Panc1 (cell line): ENCODE data around the gene CRHBP. TPM values are rescaled to one million over a fixed set of nuclear protein-coding genes. Genes with fewer than 3 reads are reported as not detected.

ENCODE experiments used
- ATAC-seq: fragments of 200-7000 bp; cut with Tn5 transposase; 2 replicates; pipeline ENCODE4 v1.9.1; 2020; ENCODE audit warnings: mild to moderate bottlenecking, moderate library complexity
- BruUV-seq: library from RNA; stranded (reverse); fragments of 400-500 nt; replicated peaks from 2 replicates; lab custom pipeline; 2021; lab: Mats Ljungman, UMichigan
- CTCF ChIA-PET: fragments of 300-600 bp; sonication (Branson Sonifier 250); formaldehyde crosslinking; loops from one replicate; lab custom pipeline; 2022; ENCODE audit warnings: antibody characterized with exemption; lab: Charles Lee
- POLR2A ChIA-PET: fragments of 300-600 bp; sonication (Branson Sonifier 250); formaldehyde crosslinking; loops from one replicate; lab custom pipeline; 2022; ENCODE audit warnings: antibody characterized with exemption; lab: Charles Lee
- DNase-seq: peaks from one replicate; pipeline ENCODE4 v3.0.0-alpha.2; 2010; ENCODE audit warnings: low read depth, low spot score
- H3K27ac ChIP-seq: 2 replicates; pipeline ENCODE4 v1.5.1; 2011; ENCODE audit warnings: mild to moderate bottlenecking, low read length, inconsistent platforms
- H3K27me3 ChIP-seq: fragments of 200-500 bp; sonication (Bioruptor generic); 2 replicates; pipeline ENCODE4 v1.6.0; 2014; ENCODE audit warnings: low read length, inconsistent platforms; ENCODE audit not compliant: control insufficient read depth, insufficient read depth
- H3K36me3 ChIP-seq: fragments of 200-500 bp; sonication (Bioruptor generic); 2 replicates; pipeline ENCODE4 v1.5.1; 2014; ENCODE audit warnings: inconsistent platforms, mild to moderate bottlenecking, low read length, moderate library complexity; ENCODE audit not compliant: control insufficient read depth, insufficient read depth
- H3K4me1 ChIP-seq: 2 replicates; pipeline ENCODE4 v1.5.1; 2011; ENCODE audit warnings: inconsistent platforms, mild to moderate bottlenecking, low read length, moderate library complexity; ENCODE audit not compliant: control insufficient read depth, insufficient read depth
- H3K4me3 ChIP-seq, 2 experiments: 2 replicates each; pipeline ENCODE4 v1.5.1; 2011 to 2012; ENCODE audit warnings: low read depth in 2 of 2, low read length in 2 of 2, mild to moderate bottlenecking in 2 of 2, inconsistent platforms in 1 of 2, moderate library complexity in 1 of 2
- H3K9me3 ChIP-seq: fragments of 200-500 bp; sonication (Bioruptor generic); 2 replicates; pipeline ENCODE4 v1.5.1; 2014; ENCODE audit warnings: low read depth, mild to moderate bottlenecking, inconsistent platforms, low read length, moderate library complexity; ENCODE audit not compliant: control insufficient read depth, insufficient read depth
- CTCF ChIP-seq: fragments of 450-650 bp; IDR thresholded peaks from 2 replicates; pipeline ENCODE4 v1.5.1; 2017; ENCODE audit warnings: mild to moderate bottlenecking
- POLR2AphosphoS5 ChIP-seq: IDR thresholded peaks from 2 replicates; pipeline ENCODE4 v1.6.1; 2012; ENCODE audit warnings: mild to moderate bottlenecking, low read depth, low read length, moderate library complexity
- REST ChIP-seq, 2 experiments: IDR thresholded peaks; 2 replicates each; pipeline ENCODE4 v1.6.1; 2011 to 2012; ENCODE audit warnings: low read depth in 2 of 2, control low read depth in 1 of 2, low read length in 1 of 2, mild to moderate bottlenecking in 1 of 2, moderate library complexity in 1 of 2; ENCODE audit not compliant: insufficient read depth in 1 of 2
- SIN3A ChIP-seq: IDR thresholded peaks from 2 replicates; pipeline ENCODE4 v1.6.1; 2012; ENCODE audit warnings: low read depth, mild to moderate bottlenecking, low read length, moderate library complexity, borderline replicate concordance; ENCODE audit not compliant: insufficient read depth
- TCF7L2 ChIP-seq: IDR thresholded peaks from 2 replicates; pipeline ENCODE4 v1.6.1; 2011; ENCODE audit warnings: mild to moderate bottlenecking, low read depth, low read length, inconsistent platforms
- in situ Hi-C: cut with HindIII; loops from 2 replicates; pipeline ENCODE4 v1.10.0; 2016; ENCODE audit warnings: low sequenced_read_pairs, low pct_unique_long_range_greater_than_20kb
- intact Hi-C: fragments of 100-400 bp; cut with micrococcal nuclease; formaldehyde crosslinking; loops from one replicate; pipeline ENCODE4 v1.10.0; 2022; ENCODE audit not compliant: unreplicated experiment
- total RNA-seq: library from RNA; stranded (reverse); gene quantifications from one replicate; pipeline ENCODE4 v1.2.1, GENCODE V29; 2021; ENCODE audit not compliant: unreplicated experiment

CRHBP gene
- total RNA-seq, 1 experiment from 2014 or later = 0.10 TPM

- CTCF ChIA-PET = no interaction called here
- H3K27me3 ChIP-seq = no peaks in the 10 kb centered on the region
- no peaks in the 10 kb centered on the region for H3K9me3 ChIP-seq
- no peak overlapping the region for H3K4me3 ChIP-seq
- ATAC-seq (no peak), DNase-seq (no peak)
- BruUV-seq = no TSS peak
- in situ Hi-C loops = no loop called here
- TF ChIP-seq REST (IDR thresholded peaks at IDR 0.05; ENCODE audit: insufficient read depth in 1 of 2, low read depth in 2 of 2, low read length in 1 of 2) (no peak), TCF7L2 (no peak), SIN3A (no peak), CTCF (no peak), POLR2AphosphoS5 (no peak)
- H3K4me1 ChIP-seq = no peaks in the 10 kb centered on the region
- intact Hi-C loops = no loop called here
- H3K36me3 ChIP-seq = no peaks in the 10 kb centered on the region
- H3K27ac ChIP-seq = no peak overlapping the region
- POLR2A ChIA-PET = no interaction called here
Measured at GRCh38 chr5:76947082-76947503, 5.8 kb upstream of the CRHBP start.

GRCh38 chr5:76953551-76954382, 922 bp downstream of the CRHBP start:
- POLR2A ChIA-PET = no interaction called here
- no peak overlapping the region for H3K27ac ChIP-seq
- no peaks in the 10 kb centered on the region for H3K9me3 ChIP-seq
- peak overlapping the region; percentile 39 to 48 for H3K4me3 ChIP-seq
- DNase-seq (no peak), ATAC-seq (peak; percentile 75)
- H3K36me3 ChIP-seq = no peaks in the 10 kb centered on the region
- no peaks in the 10 kb centered on the region for H3K4me1 ChIP-seq
- no TSS peak for BruUV-seq
- peaks cover 12% of the 10 kb centered on the region for H3K27me3 ChIP-seq
- no peak for TF ChIP-seq SIN3A
- TF ChIP-seq CTCF = no peak
- TF ChIP-seq POLR2AphosphoS5 = no peak
- no peak for TF ChIP-seq TCF7L2
- no peak for TF ChIP-seq REST (IDR thresholded peaks at IDR 0.05; ENCODE audit: insufficient read depth in 1 of 2, low read depth in 2 of 2, low read length in 1 of 2)
- in situ Hi-C loops = no loop called here
- intact Hi-C loops = no loop called here
- CTCF ChIA-PET = no interaction called here
